ENCODE results near the gene CLK3. TPM values are rescaled to one million over a fixed set of nuclear protein-coding genes. Genes with fewer than 3 reads are reported as not detected.
"Not testable (repeated sequence)": the region's sequence is repeated elsewhere in the genome, so short reads cannot be mapped to it uniquely, and the experiment has no call there.

CLK3 gene
- 10 to 100 TPM; 77.2 to 90.8 (median 83.3) TPM for polyA plus RNA-seq (ENCODE audit: insufficient read depth in 1 of 5, insufficient read length in 5 of 5, low replicate concordance in 1 of 5)
- long read RNA-seq, donor 1, transcript CLK3-222 (1 exons, 958 nt): minor isoform, 13 of 35 reads
- long read RNA-seq, donor 1, transcript CLK3-202 (13 exons, 2,621 nt): major isoform, 15 of 35 reads
- long read RNA-seq, donor 1, partial matches to known transcripts: 6 of 35 reads
- long read RNA-seq, donor 1, other reads (novel, unspliced or antisense): 0 of 35 reads
- long read RNA-seq, donor 2, transcript CLK3-222 (1 exons, 958 nt): major isoform, 5 of 10 reads
- long read RNA-seq, donor 2, partial matches to known transcripts: 0 of 10 reads
- long read RNA-seq, donor 2, other reads (novel, unspliced or antisense): 0 of 10 reads
- long read RNA-seq, donor 3, transcript CLK3-222 (1 exons, 958 nt): major isoform, 9 of 17 reads
- long read RNA-seq, donor 3, partial matches to known transcripts: 5 of 17 reads
- long read RNA-seq, donor 3, other reads (novel, unspliced or antisense): 0 of 17 reads
- long read RNA-seq, donor 4, transcript CLK3-202 (13 exons, 2,621 nt): major isoform, 8 of 20 reads
- long read RNA-seq, donor 4, transcript CLK3-222 (1 exons, 958 nt): minor isoform, 7 of 20 reads
- long read RNA-seq, donor 4, partial matches to known transcripts: 5 of 20 reads
- long read RNA-seq, donor 4, other reads (novel, unspliced or antisense): 0 of 20 reads
- long read RNA-seq, donor 5, transcript CLK3-202 (13 exons, 2,621 nt): major isoform, 6 of 13 reads
- long read RNA-seq, donor 5, partial matches to known transcripts: 0 of 13 reads
- long read RNA-seq, donor 5, other reads (novel, unspliced or antisense): 0 of 13 reads
- long read RNA-seq, donor 6, transcript CLK3-202 (13 exons, 2,621 nt): major isoform, 9 of 20 reads
- long read RNA-seq, donor 6, transcript CLK3-222 (1 exons, 958 nt): minor isoform, 8 of 20 reads
- long read RNA-seq, donor 6, partial matches to known transcripts: 0 of 20 reads
- long read RNA-seq, donor 6, other reads (novel, unspliced or antisense): 0 of 20 reads
- long read RNA-seq, donor 7, transcript CLK3-202 (13 exons, 2,621 nt): major isoform, 7 of 16 reads
- long read RNA-seq, donor 7, partial matches to known transcripts: 5 of 16 reads
- long read RNA-seq, donor 7, other reads (novel, unspliced or antisense): 0 of 16 reads
- long read RNA-seq, donor 8, partial matches to known transcripts: 0 of 12 reads
- long read RNA-seq, donor 8, other reads (novel, unspliced or antisense): 7 of 12 reads

- DNase-seq: peak; percentile 94 to 95
Observed at GRCh38 chr15:74615508-74616365, at the start of gene CLK3. TSS of gene CLK3 (plus strand) at chr15:74615836. CDS start at chr15:74619197, 3,361 bp downstream.

- no peak for DNase-seq
Observed at GRCh38 chr15:74568594-74568993, 47.0 kb upstream of the CLK3 start.

GRCh38 chr15:74569731-74570070 lies 45.9 kb upstream of the CLK3 start:
- DNase-seq: no peak

GRCh38 chr15:74571191-74571590 lies 44.4 kb upstream of the CLK3 start:
- DNase-seq: no peak

- DNase-seq: no peak
Observed at GRCh38 chr15:74573987-74574386, 41.6 kb upstream of the CLK3 start.

- DNase-seq: no peak
Observed at GRCh38 chr15:74578496-74578994, 37.1 kb upstream of the CLK3 start.

- DNase-seq: no peak
Observed at GRCh38 chr15:74579001-74579400, 36.6 kb upstream of the CLK3 start.

GRCh38 chr15:74580538-74581350 lies 34.9 kb upstream of the CLK3 start:
- DNase-seq: no peak

GRCh38 chr15:74584204-74584603 lies 31.4 kb upstream of the CLK3 start:
- no peak for DNase-seq

GRCh38 chr15:74584779-74585178 lies 30.9 kb upstream of the CLK3 start:
- no peak for DNase-seq

- DNase-seq: no peak
Observed at GRCh38 chr15:74585191-74585590, 30.4 kb upstream of the CLK3 start.

- DNase-seq: no peak
Observed at GRCh38 chr15:74585857-74586256, 29.8 kb upstream of the CLK3 start.

- DNase-seq: no peak
Observed at GRCh38 chr15:74589826-74590225, 25.8 kb upstream of the CLK3 start.

GRCh38 chr15:74592222-74592621 lies 23.4 kb upstream of the CLK3 start:
- no peak for DNase-seq

- DNase-seq: no peak
Observed at GRCh38 chr15:74593122-74593521, 22.5 kb upstream of the CLK3 start.

GRCh38 chr15:74594455-74594854 lies 21.2 kb upstream of the CLK3 start:
- DNase-seq: no peak

- no peak for DNase-seq
Observed at GRCh38 chr15:74595271-74595670, 20.4 kb upstream of the CLK3 start.

- DNase-seq: not testable (repeated sequence)
Observed at GRCh38 chr15:74596736-74597135, 18.9 kb upstream of the CLK3 start.

- DNase-seq: not testable (repeated sequence)
Observed at GRCh38 chr15:74597146-74597705, 18.4 kb upstream of the CLK3 start.
